ENCODE measurements around the gene ZNF532.
"Not testable (repeated sequence)": the region's sequence is repeated elsewhere in the genome, so short reads cannot be mapped to it uniquely, and the experiment has no call there.

The ZNF532 gene

GRCh38 chr18:58864146-58865032 is at the start of gene ZNF532:
Gene ZNF532 (plus strand): TSS chr18:58864877. CDS start in a region left out here.
- no peak for DNase-seq (ENCODE audit: low read depth, low spot score)

GRCh38 chr18:58819051-58819450 is 45.6 kb upstream of the ZNF532 start:
- DNase-seq (ENCODE audit: low read depth, low spot score) = no peak

GRCh38 chr18:58820251-58820650 is 44.4 kb upstream of the ZNF532 start:
- DNase-seq (ENCODE audit: low read depth, low spot score) = no peak

- no peak for DNase-seq (ENCODE audit: low read depth, low spot score)
Observed at GRCh38 chr18:58822944-58823343, 41.7 kb upstream of the ZNF532 start.

- DNase-seq (ENCODE audit: low read depth, low spot score) = no peak
Observed at GRCh38 chr18:58823412-58823811, 41.3 kb upstream of the ZNF532 start.

GRCh38 chr18:58826926-58827325 is 37.8 kb upstream of the ZNF532 start:
- not testable (repeated sequence) for DNase-seq (ENCODE audit: low read depth, low spot score)

- no peak for DNase-seq (ENCODE audit: low read depth, low spot score)
Observed at GRCh38 chr18:58827428-58827827, 37.2 kb upstream of the ZNF532 start.

- no peak for DNase-seq (ENCODE audit: low read depth, low spot score)
Observed at GRCh38 chr18:58827886-58828285, 36.8 kb upstream of the ZNF532 start.

GRCh38 chr18:58828399-58829121 is 36.1 kb upstream of the ZNF532 start:
- DNase-seq (ENCODE audit: low read depth, low spot score) = no peak

- no peak for DNase-seq (ENCODE audit: low read depth, low spot score)
Observed at GRCh38 chr18:58829263-58829662, 35.4 kb upstream of the ZNF532 start.

GRCh38 chr18:58829886-58830285 is 34.8 kb upstream of the ZNF532 start:
- not testable (repeated sequence) for DNase-seq (ENCODE audit: low read depth, low spot score)

- DNase-seq (ENCODE audit: low read depth, low spot score) = no peak
Observed at GRCh38 chr18:58831606-58832005, 33.1 kb upstream of the ZNF532 start.

GRCh38 chr18:58838165-58838860 is 26.4 kb upstream of the ZNF532 start:
- DNase-seq (ENCODE audit: low read depth, low spot score) = no peak

- no peak for DNase-seq (ENCODE audit: low read depth, low spot score)
Observed at GRCh38 chr18:58838946-58839345, 25.7 kb upstream of the ZNF532 start.

GRCh38 chr18:58842978-58843687 is 21.5 kb upstream of the ZNF532 start:
- DNase-seq (ENCODE audit: low read depth, low spot score) = no peak

GRCh38 chr18:58843688-58844035 is 21.0 kb upstream of the ZNF532 start:
- no peak for DNase-seq (ENCODE audit: low read depth, low spot score)

- DNase-seq (ENCODE audit: low read depth, low spot score) = no peak
Observed at GRCh38 chr18:58844871-58845270, 19.8 kb upstream of the ZNF532 start.

GRCh38 chr18:58845928-58846724 is 18.6 kb upstream of the ZNF532 start:
- DNase-seq (ENCODE audit: low read depth, low spot score) = no peak

GRCh38 chr18:58847383-58848071 is 17.1 kb upstream of the ZNF532 start:
- no peak for DNase-seq (ENCODE audit: low read depth, low spot score)

- no peak for DNase-seq (ENCODE audit: low read depth, low spot score)
Observed at GRCh38 chr18:58848685-58849084, 16.0 kb upstream of the ZNF532 start.
